Chondrocyte (in vitro differentiated cells): Measurements from ENCODE around the gene MRPL55. TPM values are rescaled to one million over a fixed set of nuclear protein-coding genes. Genes with fewer than 3 reads are reported as not detected.

Source experiments
- DNase-seq: peaks from one replicate; pipeline ENCODE4 v3.0.0; 2021; ENCODE audit warnings: mixed read lengths, low spot score
- H3K27ac Mint-ChIP-seq: one replicate; pipeline ENCODE4 v1.8.0; 2021; ENCODE audit warnings: mild to moderate bottlenecking, moderate library complexity, mixed read lengths; ENCODE audit not compliant: unreplicated experiment
- H3K27me3 Mint-ChIP-seq: 2 replicates; pipeline ENCODE4 v1.8.0; 2021; ENCODE audit warnings: low read depth, mixed read lengths
- H3K36me3 Mint-ChIP-seq: 2 replicates; pipeline ENCODE4 v1.8.0; 2021; ENCODE audit warnings: low read depth, mixed read lengths
- H3K4me1 Mint-ChIP-seq: 2 replicates; pipeline ENCODE4 v1.8.0; 2021; ENCODE audit warnings: low read depth, mild to moderate bottlenecking, mixed read lengths
- H3K4me3 Mint-ChIP-seq: one replicate; pipeline ENCODE4 v1.8.0; 2021; ENCODE audit warnings: mild to moderate bottlenecking, moderate library complexity, mixed read lengths; ENCODE audit not compliant: unreplicated experiment
- H3K9me3 Mint-ChIP-seq: 2 replicates; pipeline ENCODE4 v1.8.0; 2021; ENCODE audit warnings: low read depth, mixed read lengths
- CTCF ChIP-seq: fragments of 200-600 bp; sonication (generic); IDR thresholded peaks from 2 replicates; pipeline ENCODE4 v1.5.0; 2021; ENCODE audit warnings: antibody characterized with exemption, mild to moderate bottlenecking, moderate library complexity
- total RNA-seq: library from RNA; stranded (reverse); gene quantifications from 3 replicates; pipeline ENCODE4 v1.2.1, GENCODE V29; 2021

The MRPL55 gene
- total RNA-seq, 1 donor from 2014 or later, result 48.6 TPM

GRCh38 chr1:228150120-228150460, 41.0 kb upstream of the MRPL55 start:
- Mint-ChIP-seq H3K4me1 (no peaks in the 10 kb centered on the region), H3K27me3 (no peaks in the 10 kb centered on the region), H3K27ac (no peak overlapping the region), H3K36me3 (no peaks in the 10 kb centered on the region), H3K4me3 (no peak overlapping the region), H3K9me3 (no peaks in the 10 kb centered on the region)
- TF ChIP-seq CTCF, result no peak
- DNase-seq, result peak; percentile 90

GRCh38 chr1:228149406-228150119, 40.5 kb upstream of the MRPL55 start, which contains the start of gene GJC2:
GJC2 (plus strand) TSS chr1:228149930; CDS start chr1:228157759, 7,829 bp downstream.
- Mint-ChIP-seq H3K9me3 (no peaks in the 10 kb centered on the region), H3K36me3 (no peaks in the 10 kb centered on the region), H3K27ac (no peak within 1 kb of the TSS), H3K27me3 (no peaks in the 10 kb centered on the region), H3K4me1 (no peaks in the 10 kb centered on the region), H3K4me3 (no peak within 1 kb of the TSS)
- DNase-seq, result no peak
- no peak for TF ChIP-seq CTCF

DNA sequence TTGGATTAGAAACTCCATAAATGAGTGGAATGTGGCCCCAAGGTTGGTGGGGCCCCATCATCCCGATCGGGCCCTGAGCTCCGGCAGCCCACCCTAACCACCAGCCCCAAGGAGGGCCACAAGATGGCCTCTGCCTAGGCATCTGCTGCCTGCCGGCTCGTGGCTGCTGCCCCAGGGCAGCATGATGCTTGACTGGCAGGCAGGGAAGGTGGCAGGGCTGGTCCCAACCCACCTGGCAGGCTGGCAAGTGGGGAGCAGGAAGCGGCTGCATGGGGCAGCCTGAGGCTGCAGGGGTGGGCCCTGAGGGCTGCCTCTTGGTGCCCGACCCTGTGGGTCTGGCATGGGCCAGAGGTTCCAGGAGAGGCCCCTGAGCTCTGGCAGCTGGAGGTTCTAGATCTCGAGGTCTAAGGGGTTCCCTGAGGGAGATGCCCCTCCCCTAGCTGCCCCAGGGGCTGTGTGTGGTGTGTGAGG, 39.9 kb upstream of the MRPL55 start:
- no peaks in the 10 kb centered on the region for H3K9me3 Mint-ChIP-seq
- DNase-seq, result no peak
- no peak overlapping the region for H3K4me3 Mint-ChIP-seq
- peaks cover under 1% of the 10 kb centered on the region for H3K4me1 Mint-ChIP-seq
- no peaks in the 10 kb centered on the region for H3K27me3 Mint-ChIP-seq
- no peak overlapping the region for H3K27ac Mint-ChIP-seq
- H3K36me3 Mint-ChIP-seq, result no peaks in the 10 kb centered on the region
- TF ChIP-seq CTCF, result no peak

DNA sequence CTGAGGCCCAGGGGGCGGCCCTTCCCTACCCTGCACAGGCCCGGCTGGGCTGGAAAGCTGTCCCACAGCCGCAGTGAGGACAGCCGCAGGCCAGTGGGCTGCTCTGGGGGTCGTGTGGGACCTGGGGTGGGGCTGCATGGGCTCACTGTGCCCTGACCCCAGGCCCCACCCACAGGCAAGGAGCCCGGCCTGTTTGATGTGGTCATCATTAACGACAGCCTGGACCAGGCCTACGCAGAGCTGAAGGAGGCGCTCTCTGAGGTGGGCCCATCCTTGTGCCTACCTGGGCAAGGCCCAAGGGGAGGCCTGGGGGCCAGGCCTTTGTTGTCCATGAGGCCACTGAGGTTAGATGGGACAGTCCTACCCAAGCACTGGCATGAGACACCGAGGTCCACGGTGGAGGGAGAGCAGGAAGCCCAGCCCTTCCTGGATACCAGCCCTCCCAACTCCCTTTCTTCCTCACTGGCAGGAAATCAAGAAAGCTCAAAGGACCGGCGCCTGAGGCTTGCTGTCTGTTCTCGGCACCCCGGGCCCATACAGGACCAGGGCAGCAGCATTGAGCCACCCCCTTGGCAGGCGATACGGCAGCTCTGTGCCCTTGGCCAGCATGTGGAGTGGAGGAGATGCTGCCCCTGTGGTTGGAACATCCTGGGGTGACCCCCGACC, 39.2 kb upstream of the MRPL55 start:
- Mint-ChIP-seq H3K27ac (no peak overlapping the region), H3K9me3 (no peaks in the 10 kb centered on the region), H3K36me3 (no peaks in the 10 kb centered on the region), H3K27me3 (no peaks in the 10 kb centered on the region), H3K4me1 (peaks cover 6% of the 10 kb centered on the region), H3K4me3 (no peak overlapping the region)
- no peak for TF ChIP-seq CTCF
- no peak for DNase-seq

GRCh38 chr1:228147768-228148167, 38.7 kb upstream of the MRPL55 start:
- TF ChIP-seq CTCF, result no peak
- no peaks in the 10 kb centered on the region for H3K27me3 Mint-ChIP-seq
- DNase-seq, result no peak
- no peak overlapping the region for H3K4me3 Mint-ChIP-seq
- H3K36me3 Mint-ChIP-seq, result no peaks in the 10 kb centered on the region
- no peak overlapping the region for H3K27ac Mint-ChIP-seq
- peaks cover 12% of the 10 kb centered on the region for H3K4me1 Mint-ChIP-seq
- H3K9me3 Mint-ChIP-seq, result no peaks in the 10 kb centered on the region
